Measurements from ENCODE around the gene GPR84.

The GPR84 gene

GRCh38 chr12:54363618-54364017, 668 bp downstream of the GPR84 start:
- H3K27me3 ChIP-seq (ENCODE audit: control insufficient read depth in 2 of 2, insufficient read depth in 2 of 2, low read length in 2 of 2), result peaks cover 6 to 8% of the 10 kb centered on the region in 2 donors
- H3K27ac ChIP-seq (ENCODE audit: low read depth in 2 of 2, low read length in 2 of 2), result no peak overlapping the region
- H3K9me3 ChIP-seq (ENCODE audit: control insufficient read depth in 2 of 2, low read length in 2 of 2), result no peaks in the 10 kb centered on the region
- peaks cover 5 to 7% of the 10 kb centered on the region in 2 donors for H3K4me1 ChIP-seq (ENCODE audit: control insufficient read depth in 2 of 2, insufficient read depth in 2 of 2, low read length in 2 of 2)
- no peaks in the 10 kb centered on the region for H3K36me3 ChIP-seq (ENCODE audit: control insufficient read depth in 2 of 2, insufficient read depth in 2 of 2, low read length in 2 of 2)
- H3K9ac ChIP-seq (ENCODE audit: low read depth in 1 of 2, low read length in 2 of 2), result no peak overlapping the region
- H3K4me3 ChIP-seq (ENCODE audit: low read length in 2 of 2), result no peak overlapping the region

- no peak overlapping the region for H3K4me3 ChIP-seq (ENCODE audit: low read length in 2 of 2)
- no peaks in the 10 kb centered on the region for H3K36me3 ChIP-seq (ENCODE audit: control insufficient read depth in 2 of 2, insufficient read depth in 2 of 2, low read length in 2 of 2)
- no peak overlapping the region for H3K27ac ChIP-seq (ENCODE audit: low read depth in 2 of 2, low read length in 2 of 2)
- peaks cover 6% of the 10 kb centered on the region in 2 donors for H3K27me3 ChIP-seq (ENCODE audit: control insufficient read depth in 2 of 2, insufficient read depth in 2 of 2, low read length in 2 of 2)
- no peaks in the 10 kb centered on the region for H3K9me3 ChIP-seq (ENCODE audit: control insufficient read depth in 2 of 2, low read length in 2 of 2)
- H3K4me1 ChIP-seq (ENCODE audit: control insufficient read depth in 2 of 2, insufficient read depth in 2 of 2, low read length in 2 of 2), result peaks cover 4 to 9% of the 10 kb centered on the region in 2 donors
- no peak overlapping the region for H3K9ac ChIP-seq (ENCODE audit: low read depth in 1 of 2, low read length in 2 of 2)
These were observed 1.2 kb downstream of the GPR84 start for GRCh38 chr12:54363047-54363446.

GRCh38 chr12:54360717-54361456, 3.4 kb downstream of the GPR84 start:
- Histone ChIP-seq H3K27ac (ENCODE audit: low read depth in 2 of 2, low read length in 2 of 2) (no peak overlapping the region), H3K4me3 (ENCODE audit: low read length in 2 of 2) (no peak overlapping the region)

GRCh38 chr12:54359762-54360351, 4.4 kb downstream of the GPR84 start:
- peak overlapping the region; percentile 60 to 72 for H3K9ac ChIP-seq (ENCODE audit: low read depth in 1 of 2, low read length in 2 of 2)
- peak overlapping the region; percentile 80 to 83 for H3K27ac ChIP-seq (ENCODE audit: low read depth in 2 of 2, low read length in 2 of 2)
- no peaks in the 10 kb centered on the region for H3K9me3 ChIP-seq (ENCODE audit: control insufficient read depth in 2 of 2, low read length in 2 of 2)
- H3K4me1 ChIP-seq (ENCODE audit: control insufficient read depth in 2 of 2, insufficient read depth in 2 of 2, low read length in 2 of 2), result peaks cover 8 to 10% of the 10 kb centered on the region in 2 donors
- peak overlapping the region; percentile 77 to 98 for H3K4me3 ChIP-seq (ENCODE audit: low read length in 2 of 2)
- peaks cover 4 to 6% of the 10 kb centered on the region in 2 donors for H3K27me3 ChIP-seq (ENCODE audit: control insufficient read depth in 2 of 2, insufficient read depth in 2 of 2, low read length in 2 of 2)
- H3K36me3 ChIP-seq (ENCODE audit: control insufficient read depth in 2 of 2, insufficient read depth in 2 of 2, low read length in 2 of 2), result no peaks in the 10 kb centered on the region

More at GRCh38 chr12:54360717-54361456, 3.4 kb downstream of the GPR84 start:
- peaks cover 8 to 10% of the 10 kb centered on the region in 2 donors for H3K4me1 ChIP-seq (ENCODE audit: control insufficient read depth in 2 of 2, insufficient read depth in 2 of 2, low read length in 2 of 2)
- no peak overlapping the region for H3K9ac ChIP-seq (ENCODE audit: low read depth in 1 of 2, low read length in 2 of 2)
- H3K9me3 ChIP-seq (ENCODE audit: control insufficient read depth in 2 of 2, low read length in 2 of 2), result no peaks in the 10 kb centered on the region
- peaks cover 4 to 6% of the 10 kb centered on the region in 2 donors for H3K27me3 ChIP-seq (ENCODE audit: control insufficient read depth in 2 of 2, insufficient read depth in 2 of 2, low read length in 2 of 2)
- no peaks in the 10 kb centered on the region for H3K36me3 ChIP-seq (ENCODE audit: control insufficient read depth in 2 of 2, insufficient read depth in 2 of 2, low read length in 2 of 2)

- no peaks in the 10 kb centered on the region for H3K36me3 ChIP-seq (ENCODE audit: control insufficient read depth in 2 of 2, insufficient read depth in 2 of 2, low read length in 2 of 2)
- H3K4me3 ChIP-seq (ENCODE audit: low read length in 2 of 2), result peak overlapping the region; percentile 77 to 98
- peaks cover 8 to 10% of the 10 kb centered on the region in 2 donors for H3K4me1 ChIP-seq (ENCODE audit: control insufficient read depth in 2 of 2, insufficient read depth in 2 of 2, low read length in 2 of 2)
- H3K27ac ChIP-seq (ENCODE audit: low read depth in 2 of 2, low read length in 2 of 2), result peak overlapping the region; percentile 80 to 83
- H3K9me3 ChIP-seq (ENCODE audit: control insufficient read depth in 2 of 2, low read length in 2 of 2), result no peaks in the 10 kb centered on the region
- H3K9ac ChIP-seq (ENCODE audit: low read depth in 1 of 2, low read length in 2 of 2), result peak overlapping the region; percentile 72 to 82
- H3K27me3 ChIP-seq (ENCODE audit: control insufficient read depth in 2 of 2, insufficient read depth in 2 of 2, low read length in 2 of 2), result peaks cover 2 to 4% of the 10 kb centered on the region in 2 donors
These were observed 5.1 kb downstream of the GPR84 start for GRCh38 chr12:54358945-54359761.

- peak overlapping the region; percentile 80 to 83 for H3K27ac ChIP-seq (ENCODE audit: low read depth in 2 of 2, low read length in 2 of 2)
- H3K9me3 ChIP-seq (ENCODE audit: control insufficient read depth in 2 of 2, low read length in 2 of 2), result no peaks in the 10 kb centered on the region
- H3K9ac ChIP-seq (ENCODE audit: low read depth in 1 of 2, low read length in 2 of 2), result peak overlapping the region; percentile 42 to 82
- H3K4me1 ChIP-seq (ENCODE audit: control insufficient read depth in 2 of 2, insufficient read depth in 2 of 2, low read length in 2 of 2), result peaks cover 8 to 10% of the 10 kb centered on the region in 2 donors
- peaks cover under 1 to 3% of the 10 kb centered on the region in 2 donors for H3K27me3 ChIP-seq (ENCODE audit: control insufficient read depth in 2 of 2, insufficient read depth in 2 of 2, low read length in 2 of 2)
- no peaks in the 10 kb centered on the region for H3K36me3 ChIP-seq (ENCODE audit: control insufficient read depth in 2 of 2, insufficient read depth in 2 of 2, low read length in 2 of 2)
- H3K4me3 ChIP-seq (ENCODE audit: low read length in 2 of 2), result peak overlapping the region; percentile 77 to 98
These were observed 5.9 kb downstream of the GPR84 start for GRCh38 chr12:54358191-54358944.

GRCh38 chr12:54357506-54358190, 6.6 kb downstream of the GPR84 start:
- peak overlapping the region in 1 of 2 donors; percentile 77 for H3K4me3 ChIP-seq (ENCODE audit: low read length in 2 of 2)
- no peaks in the 10 kb centered on the region for H3K9me3 ChIP-seq (ENCODE audit: control insufficient read depth in 2 of 2, low read length in 2 of 2)
- no peak overlapping the region for H3K27ac ChIP-seq (ENCODE audit: low read depth in 2 of 2, low read length in 2 of 2)
- H3K4me1 ChIP-seq (ENCODE audit: control insufficient read depth in 2 of 2, insufficient read depth in 2 of 2, low read length in 2 of 2), result peaks cover 8 to 10% of the 10 kb centered on the region in 2 donors
- H3K36me3 ChIP-seq (ENCODE audit: control insufficient read depth in 2 of 2, insufficient read depth in 2 of 2, low read length in 2 of 2), result peaks cover 0 to 2% of the 10 kb centered on the region in 2 donors
- no peaks in the 10 kb centered on the region for H3K27me3 ChIP-seq (ENCODE audit: control insufficient read depth in 2 of 2, insufficient read depth in 2 of 2, low read length in 2 of 2)
- no peak overlapping the region for H3K9ac ChIP-seq (ENCODE audit: low read depth in 1 of 2, low read length in 2 of 2)

- Histone ChIP-seq H3K9ac (ENCODE audit: low read depth in 1 of 2, low read length in 2 of 2) (no peak overlapping the region), H3K4me3 (ENCODE audit: low read length in 2 of 2) (no peak overlapping the region), H3K9me3 (ENCODE audit: control insufficient read depth in 2 of 2, low read length in 2 of 2) (no peaks in the 10 kb centered on the region), H3K27me3 (ENCODE audit: control insufficient read depth in 2 of 2, insufficient read depth in 2 of 2, low read length in 2 of 2) (no peaks in the 10 kb centered on the region), H3K27ac (ENCODE audit: low read depth in 2 of 2, low read length in 2 of 2) (no peak overlapping the region), H3K36me3 (ENCODE audit: control insufficient read depth in 2 of 2, insufficient read depth in 2 of 2, low read length in 2 of 2) (peaks cover under 1 to 2% of the 10 kb centered on the region in 2 donors), H3K4me1 (ENCODE audit: control insufficient read depth in 2 of 2, insufficient read depth in 2 of 2, low read length in 2 of 2) (peaks cover 8 to 10% of the 10 kb centered on the region in 2 donors)
These were observed 7.3 kb downstream of the GPR84 start for GRCh38 chr12:54356951-54357356.

GRCh38 chr12:54356228-54356627, 8.1 kb downstream of the GPR84 start:
- no peak overlapping the region for H3K4me3 ChIP-seq (ENCODE audit: low read length in 2 of 2)
- peaks cover 6 to 7% of the 10 kb centered on the region in 2 donors for H3K36me3 ChIP-seq (ENCODE audit: control insufficient read depth in 2 of 2, insufficient read depth in 2 of 2, low read length in 2 of 2)
- no peaks in the 10 kb centered on the region for H3K9me3 ChIP-seq (ENCODE audit: control insufficient read depth in 2 of 2, low read length in 2 of 2)
- H3K27me3 ChIP-seq (ENCODE audit: control insufficient read depth in 2 of 2, insufficient read depth in 2 of 2, low read length in 2 of 2), result no peaks in the 10 kb centered on the region
- H3K27ac ChIP-seq (ENCODE audit: low read depth in 2 of 2, low read length in 2 of 2), result peak overlapping the region in 1 of 2 donors; percentile 6
- H3K4me1 ChIP-seq (ENCODE audit: control insufficient read depth in 2 of 2, insufficient read depth in 2 of 2, low read length in 2 of 2), result peaks cover 8 to 10% of the 10 kb centered on the region in 2 donors
- H3K9ac ChIP-seq (ENCODE audit: low read depth in 1 of 2, low read length in 2 of 2), result no peak overlapping the region
